T-helper 1 cell treated with Interleukin-12 subunit alpha and Interleukin-12 subunit beta and Interleukin-4 antibody, amounts not matched to agents 30 ng/mL and 1 ng/mL, for 36 hours (primary cell): ENCODE data around the gene PPM1A. TPM values are rescaled to one million over a fixed set of nuclear protein-coding genes. Genes with fewer than 3 reads are reported as not detected.

Experiments used
- intact Hi-C: fragments of 100-400 bp; cut with micrococcal nuclease; formaldehyde crosslinking; loops from one replicate; pipeline ENCODE4 v1.15.1; 2024
- total RNA-seq: library from RNA; stranded (reverse); gene quantifications from 2 replicates; pipeline ENCODE4 v1.2.3, GENCODE V29; 2022

The PPM1A gene
- 49.4 and 50.6 TPM in 2 replicates for total RNA-seq

GRCh38 chr14:60248697-60249318 is at the start of gene PPM1A:
Gene PPM1A (plus strand): TSS chr14:60249221. CDS start chr14:60282704, 33,483 bp downstream.
- intact Hi-C loops = loop anchor here (1.0 to 10.0 kb wide), 17 partner anchors 65 to 1950 kb away; partner anchors contain the start of genes ARID4A, KIAA0586, MNAT1 and PCNX4

GRCh38 chr14:60199321-60199720 is 49.7 kb upstream of the PPM1A start:
- intact Hi-C loops = no loop called here

- intact Hi-C loops = no loop called here
Observed at GRCh38 chr14:60204104-60204842, 44.7 kb upstream of the PPM1A start.

GRCh38 chr14:60204843-60205774 is 43.9 kb upstream of the PPM1A start:
- intact Hi-C loops = no loop called here

GRCh38 chr14:60206249-60206670 is 42.8 kb upstream of the PPM1A start:
- intact Hi-C loops = no loop called here

GRCh38 chr14:60206837-60207533 is 42.0 kb upstream of the PPM1A start:
- intact Hi-C loops = no loop called here

GRCh38 chr14:60210703-60211102 is 38.3 kb upstream of the PPM1A start:
- intact Hi-C loops = no loop called here

- intact Hi-C loops = no loop called here
Observed at GRCh38 chr14:60211153-60211552, 37.9 kb upstream of the PPM1A start.

- intact Hi-C loops = no loop called here
Observed at GRCh38 chr14:60212503-60213371, 36.3 kb upstream of the PPM1A start.

GRCh38 chr14:60214003-60214402 is 35.0 kb upstream of the PPM1A start:
- intact Hi-C loops = loop anchor here (2.0 kb wide), 1 partner anchor 33 kb away; no protein-coding TSS in a partner anchor

- intact Hi-C loops = loop anchor here (2.0 kb wide), 1 partner anchor 32 kb away; no protein-coding TSS in a partner anchor
Observed at GRCh38 chr14:60214415-60215126, 34.5 kb upstream of the PPM1A start.

- intact Hi-C loops = loop anchor here (2.0 kb wide), 1 partner anchor 32 kb away; no protein-coding TSS in a partner anchor
Observed at GRCh38 chr14:60215127-60215444, 33.9 kb upstream of the PPM1A start.

GRCh38 chr14:60215520-60216420 is 33.3 kb upstream of the PPM1A start:
- intact Hi-C loops = loop anchor here (2.0 kb wide), 1 partner anchor 31 kb away; no protein-coding TSS in a partner anchor

GRCh38 chr14:60217713-60218112 is 31.3 kb upstream of the PPM1A start:
- intact Hi-C loops = no loop called here

GRCh38 chr14:60220084-60220483 is 28.9 kb upstream of the PPM1A start:
- intact Hi-C loops = no loop called here

- intact Hi-C loops = no loop called here
Observed at GRCh38 chr14:60220917-60221316, 28.1 kb upstream of the PPM1A start.

GRCh38 chr14:60221457-60221856 is 27.6 kb upstream of the PPM1A start:
- intact Hi-C loops = no loop called here

- intact Hi-C loops = no loop called here
Observed at GRCh38 chr14:60222820-60223219, 26.2 kb upstream of the PPM1A start.
